Endothelial cell of umbilical vein (primary cell): Measurements from ENCODE around the gene GPS1.

ENCODE experiments used
- CTCF ChIP-seq, 2 donors: IDR thresholded peaks; 1 replicate in 1 of 2; 2 replicates in 1 of 2; pipeline ENCODE4 v1.5.1; 2011; ENCODE audit warnings: low read length in 2 of 2, mild to moderate bottlenecking in 2 of 2, moderate library complexity in 2 of 2, control low read depth in 1 of 2, inconsistent platforms in 1 of 2, low read depth in 1 of 2; ENCODE audit not compliant: insufficient read depth in 1 of 2; ENCODE audit errors: extremely low read depth in 1 of 2
- EZH2 ChIP-seq: IDR thresholded peaks from 2 replicates; pipeline ENCODE4 v1.6.1; 2012; ENCODE audit warnings: borderline replicate concordance, low read depth, mild to moderate bottlenecking, moderate library complexity, low read length, inconsistent platforms; ENCODE audit not compliant: severe bottlenecking
- GATA2 ChIP-seq: IDR thresholded peaks from 2 replicates; pipeline ENCODE4 v1.7.0; 2011; ENCODE audit warnings: low read depth, mild to moderate bottlenecking, moderate library complexity, mixed read lengths, low read length; ENCODE audit not compliant: insufficient read length, insufficient read depth
- MAX ChIP-seq: IDR thresholded peaks from 2 replicates; pipeline ENCODE4 v1.6.1; 2011; ENCODE audit not compliant: insufficient read depth, insufficient read length
- POLR2A ChIP-seq: IDR thresholded peaks from 2 replicates; pipeline ENCODE4 v1.6.1; 2012; ENCODE audit warnings: low read depth, mild to moderate bottlenecking, control low read depth, low read length
- POLR2AphosphoS5 ChIP-seq: IDR thresholded peaks from 2 replicates; pipeline ENCODE4 v1.6.1; 2012; ENCODE audit warnings: low read depth, mild to moderate bottlenecking, control low read depth, low read length, moderate library complexity; ENCODE audit not compliant: insufficient read depth

GRCh38 chr17:82014971-82015310, 36.8 kb upstream of the GPS1 start:
- no peak for TF ChIP-seq GATA2
- TF ChIP-seq CTCF (IDR thresholded peaks at IDR 0.05; ENCODE audit: extremely low read depth in 1 of 2, insufficient read depth in 1 of 2, low read depth in 1 of 2, low read length in 2 of 2), result no peak
- TF ChIP-seq POLR2A, result no peak
- no peak for TF ChIP-seq EZH2
- no peak for TF ChIP-seq MAX
- no peak for TF ChIP-seq POLR2AphosphoS5
